HepG2 (cell line): ENCODE results near the gene LDB2. TPM values are rescaled to one million over a fixed set of nuclear protein-coding genes. Genes with fewer than 3 reads are reported as not detected.

Source experiments
- ATAC-seq: fragments of 200-7000 bp; cut with Tn5 transposase; 3 replicates; pipeline ENCODE4 v1.9.1; 2020; ENCODE audit warnings: mild to moderate bottlenecking, moderate library complexity
- BruUV-seq: library from RNA; stranded (reverse); fragments of 400-500 nt; replicated peaks from 2 replicates; lab custom pipeline; 2021; lab: Mats Ljungman, UMichigan
- CTCF ChIA-PET: fragments of 300-600 bp; formaldehyde crosslinking; extraction: SDS; loops from one replicate; lab custom pipeline; 2021; ENCODE audit warnings: low total read pairs, inconsistent platforms, low intra/inter-chr PET ratio; lab: Yijun Ruan, JAX
- POLR2A ChIA-PET: fragments of 350-600 bp; sonication (Branson Sonifier 250); formaldehyde crosslinking; loops from one replicate; lab custom pipeline; 2020; ENCODE audit warnings: antibody characterized with exemption, inconsistent platforms; lab: Yijun Ruan, JAX
- DNase-seq: peaks from one replicate; pipeline ENCODE4 v3.0.0-alpha.2; 2015; ENCODE audit warnings: low spot score
- FAIRE-seq: peaks from 3 replicates; lab custom pipeline; 2011; peaks lifted over from hg19 to GRCh38; lab: Jason Lieb, UNC
- H2AFZ ChIP-seq: one replicate; pipeline ENCODE4 v1.6.1; 2011; ENCODE audit warnings: low read length, inconsistent platforms
- H3K27ac ChIP-seq: fragments of 300-600 bp; 3 replicates; pipeline ENCODE4 v1.8.0; 2011; ENCODE audit warnings: mixed run types, mild to moderate bottlenecking, mixed read lengths, low read length, inconsistent platforms; ENCODE audit not compliant: insufficient read depth; ENCODE audit errors: extremely low read length
- H3K27me3 ChIP-seq, 2 experiments: fragments of 200-600 bp in 1 of 2; 2 replicates in 1 of 2; 3 replicates in 1 of 2; pipeline versions ENCODE4 v1.6.0 to v1.8.0; 2011; ENCODE audit warnings: low read length in 2 of 2, mild to moderate bottlenecking in 2 of 2, moderate library complexity in 2 of 2, inconsistent platforms in 1 of 2; ENCODE audit not compliant: insufficient read depth in 2 of 2, control insufficient read depth in 1 of 2
- H3K36me3 ChIP-seq, 2 experiments: fragments of 200-600 bp in 1 of 2; replicated peaks in 1 of 2; 2 replicates in 1 of 2; 3 replicates in 1 of 2; pipeline versions ENCODE4 v1.5.1 to v1.8.0; 2011; ENCODE audit warnings: low read length in 2 of 2, inconsistent platforms in 1 of 2; ENCODE audit not compliant: insufficient read depth in 2 of 2, control insufficient read depth in 1 of 2
- H3K4me1 ChIP-seq: 2 replicates; pipeline ENCODE4 v1.5.1; 2012; ENCODE audit warnings: low read length, inconsistent platforms; ENCODE audit not compliant: insufficient read depth
- H3K4me2 ChIP-seq: 2 replicates; pipeline ENCODE4 v1.6.0; 2011; ENCODE audit warnings: low read depth, low read length, inconsistent platforms
- H3K4me3 ChIP-seq, 3 experiments: fragments of 200-600 bp in 1 of 3; sonication (generic), shearing (Covaris generic) in 1 of 3; replicated peaks in 1 of 3; 2 replicates each; pipeline ENCODE4 v1.5.1; 2011 to 2016; ENCODE audit warnings: low read length in 3 of 3, inconsistent platforms in 2 of 3, low read depth in 2 of 3, mild to moderate bottlenecking in 2 of 3, control low read depth in 1 of 3, mixed read lengths in 1 of 3; ENCODE audit not compliant: insufficient read depth in 1 of 3
- H3K79me2 ChIP-seq: one replicate; pipeline ENCODE4 v1.6.1; 2011; ENCODE audit warnings: low read length, inconsistent platforms; ENCODE audit not compliant: insufficient read depth
- H3K9ac ChIP-seq: 2 replicates; pipeline ENCODE4 v1.6.0; 2011; ENCODE audit warnings: mild to moderate bottlenecking, low read depth, low read length, inconsistent platforms; ENCODE audit not compliant: insufficient read depth
- H3K9me3 ChIP-seq: 2 replicates; pipeline ENCODE4 v1.5.1; 2012; ENCODE audit warnings: mild to moderate bottlenecking, low read length
- H4K20me1 ChIP-seq: 2 replicates; pipeline ENCODE4 v1.6.0; 2011; ENCODE audit warnings: inconsistent platforms, mild to moderate bottlenecking, low read length, moderate library complexity; ENCODE audit not compliant: insufficient read depth
- CBX1 ChIP-seq: IDR thresholded peaks from one replicate; pipeline ENCODE4 v1.6.1; 2016; ENCODE audit warnings: antibody characterized with exemption, low read depth
- FOXM1 ChIP-seq: sonication (generic); formaldehyde crosslinking; IDR thresholded peaks from 2 replicates; pipeline ENCODE4 v1.5.0; 2020; ENCODE audit warnings: missing genetic modification reagents
- GATA4 ChIP-seq: sonication (generic); IDR thresholded peaks from 2 replicates; pipeline ENCODE4 v1.6.1; 2016; ENCODE audit warnings: antibody characterized with exemption, low read depth, borderline replicate concordance
- NFKBIZ ChIP-seq: IDR thresholded peaks from 2 replicates; pipeline ENCODE4 v1.6.1; 2018; ENCODE audit warnings: missing genetic modification reagents, missing compliant biosample characterization
- REXO4 ChIP-seq: sonication (generic); formaldehyde crosslinking; IDR thresholded peaks from 2 replicates; pipeline ENCODE4 v1.8.0; 2022; ENCODE audit warnings: missing genetic modification reagents, mild to moderate bottlenecking, borderline replicate concordance
- SPEN ChIP-seq: sonication (generic); formaldehyde crosslinking; IDR thresholded peaks from 2 replicates; pipeline ENCODE4 v1.5.1; 2020; ENCODE audit warnings: low read depth, mild to moderate bottlenecking, missing genetic modification reagents
- TEAD2 ChIP-seq: sonication (generic); formaldehyde crosslinking; IDR thresholded peaks from 2 replicates; pipeline ENCODE4 v1.9.0; 2021; ENCODE audit warnings: missing genetic modification reagents
- ZBTB20 ChIP-seq: sonication (generic); formaldehyde crosslinking; IDR thresholded peaks from 2 replicates; pipeline ENCODE4 v1.8.1; 2023; ENCODE audit warnings: missing genetic modification reagents, low read depth, mild to moderate bottlenecking, borderline replicate concordance
- ZNF772 ChIP-seq: sonication (generic); formaldehyde crosslinking; IDR thresholded peaks from 2 replicates; pipeline ENCODE4 v1.5.0; 2020; ENCODE audit warnings: mild to moderate bottlenecking, missing genetic modification reagents
- ZNF879 ChIP-seq: sonication (generic); formaldehyde crosslinking; IDR thresholded peaks from 2 replicates; pipeline ENCODE4 v1.8.1; 2023; ENCODE audit warnings: missing genetic modification reagents
- WGBS: methylation state at CpG from one replicate; pipeline ENCODE4 v1.1.6; 2017; ENCODE audit warnings: low lambda C conversion rate; 5-methylcytosine and 5-hydroxymethylcytosine counted together
- in situ Hi-C: cut with HindIII; loops from 2 replicates; pipeline ENCODE4 v1.10.0; 2017; ENCODE audit warnings: low pct_unique_long_range_greater_than_20kb; ENCODE audit not compliant: extremely low pct_ligation_motif_present
- intact Hi-C: fragments of 100-400 bp; cut with micrococcal nuclease; formaldehyde crosslinking; loops from one replicate; pipeline ENCODE4 v1.10.0; 2022; ENCODE audit not compliant: unreplicated experiment
- polyA plus RNA-seq, 8 experiments: library from polyadenylated mRNA; depleted of rRNA in 3 of 8; stranded (reverse) in 7 of 8; unstranded in 1 of 8; fragments of >200 nt; fragmentation: Illumina TruSeq in 4 of 8; extraction: Trizol in 4 of 8; gene quantifications; 2 replicates each; pipeline versions ENCODE4 v1.2.1 to v1.2.3, GENCODE V29; 2011 to 2016; ENCODE audit warnings: low read depth in 4 of 8, missing spikeins in 1 of 8, mixed read lengths in 1 of 8; ENCODE audit not compliant: insufficient read depth in 1 of 8
- total RNA-seq, 5 experiments: library from RNA; depleted of rRNA; stranded (reverse); fragments of >200 nt; fragmentation: Illumina TruSeq; extraction: Trizol; gene quantifications; 2 replicates each; pipeline ENCODE4 v1.2.3, GENCODE V29; 2016; ENCODE audit warnings: low read depth in 1 of 5
- TF ChIP-seq, protein P1 (sequence below): sonication (generic); formaldehyde crosslinking; IDR thresholded peaks from 2 replicates; pipeline ENCODE4 v1.5.1; 2020; ENCODE audit warnings: missing genetic modification reagents, mild to moderate bottlenecking, borderline replicate concordance
- TF ChIP-seq, protein P2 (sequence below): IDR thresholded peaks from 2 replicates; pipeline ENCODE4 v1.6.1; 2018; ENCODE audit warnings: missing genetic modification reagents, mild to moderate bottlenecking, missing compliant biosample characterization
- TF ChIP-seq, protein P3 (sequence below): sonication (generic); formaldehyde crosslinking; IDR thresholded peaks from 2 replicates; pipeline ENCODE4 v1.5.0; 2020; ENCODE audit warnings: missing genetic modification reagents
- TF ChIP-seq, protein P4 (sequence below): sonication (generic); formaldehyde crosslinking; IDR thresholded peaks from 2 replicates; pipeline ENCODE4 v1.4.0; 2020; ENCODE audit warnings: missing genetic modification reagents
- TF ChIP-seq, protein P5 (sequence below): sonication (generic); formaldehyde crosslinking; IDR thresholded peaks from 2 replicates; pipeline ENCODE4 v1.8.1; 2023; ENCODE audit warnings: missing genetic modification reagents, mild to moderate bottlenecking, borderline replicate concordance
- TF ChIP-seq, protein P6 (sequence below): sonication (generic); formaldehyde crosslinking; IDR thresholded peaks from 2 replicates; pipeline ENCODE4 v1.5.1; 2020; ENCODE audit warnings: missing genetic modification reagents, mild to moderate bottlenecking, borderline replicate concordance

LDB2 gene
- total and polyA plus RNA-seq, 2 of the 13 experiments (the other 11 are each of a cell fraction or from before 2014, with no cell fraction given), result not detected

DNA sequence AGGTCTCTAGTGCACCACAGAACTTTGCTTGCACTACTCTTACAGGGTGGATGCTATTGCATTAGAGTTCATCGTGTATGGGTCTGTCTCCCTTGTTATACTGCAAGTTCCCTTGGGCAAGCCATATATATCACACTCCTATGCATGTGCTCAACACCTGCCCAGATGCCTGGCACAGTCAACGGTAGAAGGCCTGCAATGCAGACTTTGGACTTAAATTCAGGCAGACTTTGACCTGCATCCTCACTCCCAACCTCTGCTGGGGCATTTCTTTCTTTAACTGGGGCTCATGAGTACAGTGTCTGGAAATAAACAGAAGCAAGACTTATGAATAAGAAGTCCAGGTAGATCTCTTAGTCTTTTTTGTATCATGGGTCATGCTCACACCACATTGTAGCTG, 148.2 kb downstream of the LDB2 start (continued):
- TF ChIP-seq, protein P1, sequence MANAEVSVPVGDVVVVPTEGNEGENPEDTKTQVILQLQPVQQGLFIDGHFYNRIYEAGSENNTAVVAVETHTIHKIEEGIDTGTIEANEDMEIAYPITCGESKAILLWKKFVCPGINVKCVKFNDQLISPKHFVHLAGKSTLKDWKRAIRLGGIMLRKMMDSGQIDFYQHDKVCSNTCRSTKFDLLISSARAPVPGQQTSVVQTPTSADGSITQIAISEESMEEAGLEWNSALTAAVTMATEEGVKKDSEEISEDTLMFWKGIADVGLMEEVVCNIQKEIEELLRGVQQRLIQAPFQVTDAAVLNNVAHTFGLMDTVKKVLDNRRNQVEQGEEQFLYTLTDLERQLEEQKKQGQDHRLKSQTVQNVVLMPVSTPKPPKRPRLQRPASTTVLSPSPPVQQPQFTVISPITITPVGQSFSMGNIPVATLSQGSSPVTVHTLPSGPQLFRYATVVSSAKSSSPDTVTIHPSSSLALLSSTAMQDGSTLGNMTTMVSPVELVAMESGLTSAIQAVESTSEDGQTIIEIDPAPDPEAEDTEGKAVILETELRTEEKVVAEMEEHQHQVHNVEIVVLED (CRISPR knock-in tag), result no peak
- TF ChIP-seq, protein P2, sequence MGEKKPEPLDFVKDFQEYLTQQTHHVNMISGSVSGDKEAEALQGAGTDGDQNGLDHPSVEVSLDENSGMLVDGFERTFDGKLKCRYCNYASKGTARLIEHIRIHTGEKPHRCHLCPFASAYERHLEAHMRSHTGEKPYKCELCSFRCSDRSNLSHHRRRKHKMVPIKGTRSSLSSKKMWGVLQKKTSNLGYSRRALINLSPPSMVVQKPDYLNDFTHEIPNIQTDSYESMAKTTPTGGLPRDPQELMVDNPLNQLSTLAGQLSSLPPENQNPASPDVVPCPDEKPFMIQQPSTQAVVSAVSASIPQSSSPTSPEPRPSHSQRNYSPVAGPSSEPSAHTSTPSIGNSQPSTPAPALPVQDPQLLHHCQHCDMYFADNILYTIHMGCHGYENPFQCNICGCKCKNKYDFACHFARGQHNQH (CRISPR knock-in tag), result no peak
- TF ChIP-seq, protein P3, sequence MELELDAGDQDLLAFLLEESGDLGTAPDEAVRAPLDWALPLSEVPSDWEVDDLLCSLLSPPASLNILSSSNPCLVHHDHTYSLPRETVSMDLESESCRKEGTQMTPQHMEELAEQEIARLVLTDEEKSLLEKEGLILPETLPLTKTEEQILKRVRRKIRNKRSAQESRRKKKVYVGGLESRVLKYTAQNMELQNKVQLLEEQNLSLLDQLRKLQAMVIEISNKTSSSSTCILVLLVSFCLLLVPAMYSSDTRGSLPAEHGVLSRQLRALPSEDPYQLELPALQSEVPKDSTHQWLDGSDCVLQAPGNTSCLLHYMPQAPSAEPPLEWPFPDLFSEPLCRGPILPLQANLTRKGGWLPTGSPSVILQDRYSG (CRISPR knock-in tag), result no peak
- no peak for TF ChIP-seq ZBTB20 (CRISPR knock-in tag)
- TF ChIP-seq SPEN (CRISPR knock-in tag), result no peak
- TF ChIP-seq NFKBIZ (CRISPR knock-in tag), result no peak
- TF ChIP-seq GATA4, result no peak
- TF ChIP-seq, all 625 proteins: peak for 0

DNA sequence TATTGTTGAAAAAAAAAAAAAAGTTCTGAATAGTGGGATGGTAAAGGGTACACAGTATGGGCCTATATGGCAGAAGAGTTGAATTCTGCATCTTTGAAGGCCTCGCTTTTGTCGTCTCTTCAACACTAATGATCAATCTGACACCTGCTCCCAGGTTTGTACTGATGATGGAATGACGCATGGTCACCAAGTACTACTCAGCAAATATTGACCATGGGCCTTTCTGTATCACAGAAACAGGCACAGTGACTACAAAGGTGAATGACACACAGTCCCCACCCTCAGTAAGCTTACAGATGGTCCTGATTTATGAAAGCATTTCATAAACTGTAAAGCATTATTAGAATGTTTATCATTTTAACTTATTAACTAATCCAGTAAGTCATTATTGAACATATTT, 152.6 kb downstream of the LDB2 start:
- CTCF ChIA-PET, result no interaction called here
- Histone ChIP-seq H3K36me3 (no peaks in the 10 kb centered on the region), H3K9me3 (no peaks in the 10 kb centered on the region), H2AFZ (no peak overlapping the region), H3K4me3 (no peak overlapping the region), H3K27ac (no peak overlapping the region), H3K9ac (no peak overlapping the region), H3K4me2 (no peak overlapping the region), H4K20me1 (no peaks in the 10 kb centered on the region), H3K4me1 (no peaks in the 10 kb centered on the region), H3K27me3 (no peaks in the 10 kb centered on the region), H3K79me2 (no peaks in the 10 kb centered on the region)
- FAIRE-seq (no peak), ATAC-seq (no peak), DNase-seq (no peak)
- BruUV-seq, result no TSS peak
- in situ Hi-C loops (loop anchor here (25.0 kb wide), 1 partner anchor 409 kb away; no protein-coding TSS in a partner anchor), intact Hi-C loops (no loop called here)
- 0% methylated on average over 3 of the region's 3 CpGs for WGBS
- POLR2A ChIA-PET, result no interaction called here
- TF ChIP-seq, protein P4, sequence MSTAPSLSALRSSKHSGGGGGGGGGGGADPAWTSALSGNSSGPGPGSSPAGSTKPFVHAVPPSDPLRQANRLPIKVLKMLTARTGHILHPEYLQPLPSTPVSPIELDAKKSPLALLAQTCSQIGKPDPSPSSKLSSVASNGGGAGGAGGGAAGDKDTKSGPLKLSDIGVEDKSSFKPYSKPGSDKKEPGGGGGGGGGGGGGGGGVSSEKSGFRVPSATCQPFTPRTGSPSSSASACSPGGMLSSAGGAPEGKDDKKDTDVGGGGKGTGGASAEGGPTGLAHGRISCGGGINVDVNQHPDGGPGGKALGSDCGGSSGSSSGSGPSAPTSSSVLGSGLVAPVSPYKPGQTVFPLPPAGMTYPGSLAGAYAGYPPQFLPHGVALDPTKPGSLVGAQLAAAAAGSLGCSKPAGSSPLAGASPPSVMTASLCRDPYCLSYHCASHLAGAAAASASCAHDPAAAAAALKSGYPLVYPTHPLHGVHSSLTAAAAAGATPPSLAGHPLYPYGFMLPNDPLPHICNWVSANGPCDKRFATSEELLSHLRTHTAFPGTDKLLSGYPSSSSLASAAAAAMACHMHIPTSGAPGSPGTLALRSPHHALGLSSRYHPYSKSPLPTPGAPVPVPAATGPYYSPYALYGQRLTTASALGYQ (CRISPR knock-in tag), result no peak
- TF ChIP-seq ZNF879, result no peak
- TF ChIP-seq, protein P5, sequence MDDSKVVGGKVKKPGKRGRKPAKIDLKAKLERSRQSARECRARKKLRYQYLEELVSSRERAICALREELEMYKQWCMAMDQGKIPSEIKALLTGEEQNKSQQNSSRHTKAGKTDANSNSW (CRISPR knock-in tag), result no peak
- no peak for TF ChIP-seq CBX1
- TF ChIP-seq REXO4 (CRISPR knock-in tag), result no peak
- TF ChIP-seq, protein P6, sequence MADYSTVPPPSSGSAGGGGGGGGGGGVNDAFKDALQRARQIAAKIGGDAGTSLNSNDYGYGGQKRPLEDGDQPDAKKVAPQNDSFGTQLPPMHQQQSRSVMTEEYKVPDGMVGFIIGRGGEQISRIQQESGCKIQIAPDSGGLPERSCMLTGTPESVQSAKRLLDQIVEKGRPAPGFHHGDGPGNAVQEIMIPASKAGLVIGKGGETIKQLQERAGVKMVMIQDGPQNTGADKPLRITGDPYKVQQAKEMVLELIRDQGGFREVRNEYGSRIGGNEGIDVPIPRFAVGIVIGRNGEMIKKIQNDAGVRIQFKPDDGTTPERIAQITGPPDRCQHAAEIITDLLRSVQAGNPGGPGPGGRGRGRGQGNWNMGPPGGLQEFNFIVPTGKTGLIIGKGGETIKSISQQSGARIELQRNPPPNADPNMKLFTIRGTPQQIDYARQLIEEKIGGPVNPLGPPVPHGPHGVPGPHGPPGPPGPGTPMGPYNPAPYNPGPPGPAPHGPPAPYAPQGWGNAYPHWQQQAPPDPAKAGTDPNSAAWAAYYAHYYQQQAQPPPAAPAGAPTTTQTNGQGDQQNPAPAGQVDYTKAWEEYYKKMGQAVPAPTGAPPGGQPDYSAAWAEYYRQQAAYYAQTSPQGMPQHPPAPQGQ (CRISPR knock-in tag), result no peak
- no peak for TF ChIP-seq ZNF772 (CRISPR knock-in tag)
- no peak for TF ChIP-seq FOXM1 (CRISPR knock-in tag)
- TF ChIP-seq TEAD2 (CRISPR knock-in tag), result no peak
